Tongue (tissue), 2 donors: ENCODE measurements around the gene CENPM. TPM values are rescaled to one million over a fixed set of nuclear protein-coding genes. Genes with fewer than 3 reads are reported as not detected.

ENCODE experiments used
- DNase-seq: peaks from one replicate; pipeline ENCODE4 v3.0.0-alpha.2; 2015
- total RNA-seq: library from RNA; depleted of rRNA; stranded (reverse); fragments of >200 nt; gene quantifications from one replicate; pipeline ENCODE4 v1.2.3, GENCODE V29; 2014

Gene CENPM
- total RNA-seq, 1 donor from 2014 or later: 6.1 TPM

DNA sequence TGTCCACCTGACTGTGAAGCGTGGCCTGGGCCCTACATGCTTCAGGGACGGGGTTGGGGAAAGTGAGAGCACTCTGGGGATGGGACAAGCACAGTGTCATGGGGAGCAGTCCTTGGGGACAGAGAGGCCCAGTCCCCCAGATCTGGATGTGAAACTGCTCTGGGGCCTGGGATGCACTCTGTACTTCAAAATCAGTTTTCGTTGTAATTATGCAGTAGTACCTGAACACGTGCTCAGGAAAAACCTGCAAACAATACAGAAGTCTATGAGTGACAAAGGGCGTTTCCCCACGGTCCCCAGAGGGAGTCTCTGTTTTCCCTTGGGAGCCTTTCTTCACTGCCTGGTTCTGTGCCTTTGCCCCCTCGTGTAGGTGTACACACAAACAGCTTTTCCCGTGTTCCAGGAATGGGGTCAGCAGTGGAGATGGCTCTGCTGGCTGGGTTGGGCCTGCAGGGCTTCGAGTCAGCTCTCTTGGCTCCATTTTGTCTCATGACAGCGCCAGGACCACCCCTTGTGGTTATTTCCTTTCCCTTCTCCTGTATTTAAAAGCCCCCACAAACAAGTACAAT, 15.2 kb downstream of the CENPM start:
- DNase-seq: no peak

DNA sequence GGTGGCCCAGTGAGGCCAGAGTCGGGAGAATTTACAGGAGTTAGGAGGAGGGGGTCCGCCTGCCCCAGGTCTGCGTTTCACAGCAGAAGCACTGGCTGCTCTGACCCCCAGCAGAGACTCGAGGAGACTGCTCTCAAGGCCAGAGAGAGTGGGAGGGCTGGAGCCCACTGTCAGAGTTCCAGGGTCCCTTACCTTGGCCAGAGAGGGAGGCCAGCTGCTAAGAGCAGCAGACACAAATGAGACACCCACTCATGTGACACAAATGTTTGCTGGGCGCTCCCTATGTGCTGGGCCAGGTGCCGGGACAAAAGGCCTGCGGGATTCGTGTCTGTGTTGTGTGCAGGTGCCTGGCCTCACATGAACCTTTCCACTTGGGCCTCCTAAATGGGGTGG, 17.5 kb downstream of the CENPM start:
- no peak for DNase-seq

DNA sequence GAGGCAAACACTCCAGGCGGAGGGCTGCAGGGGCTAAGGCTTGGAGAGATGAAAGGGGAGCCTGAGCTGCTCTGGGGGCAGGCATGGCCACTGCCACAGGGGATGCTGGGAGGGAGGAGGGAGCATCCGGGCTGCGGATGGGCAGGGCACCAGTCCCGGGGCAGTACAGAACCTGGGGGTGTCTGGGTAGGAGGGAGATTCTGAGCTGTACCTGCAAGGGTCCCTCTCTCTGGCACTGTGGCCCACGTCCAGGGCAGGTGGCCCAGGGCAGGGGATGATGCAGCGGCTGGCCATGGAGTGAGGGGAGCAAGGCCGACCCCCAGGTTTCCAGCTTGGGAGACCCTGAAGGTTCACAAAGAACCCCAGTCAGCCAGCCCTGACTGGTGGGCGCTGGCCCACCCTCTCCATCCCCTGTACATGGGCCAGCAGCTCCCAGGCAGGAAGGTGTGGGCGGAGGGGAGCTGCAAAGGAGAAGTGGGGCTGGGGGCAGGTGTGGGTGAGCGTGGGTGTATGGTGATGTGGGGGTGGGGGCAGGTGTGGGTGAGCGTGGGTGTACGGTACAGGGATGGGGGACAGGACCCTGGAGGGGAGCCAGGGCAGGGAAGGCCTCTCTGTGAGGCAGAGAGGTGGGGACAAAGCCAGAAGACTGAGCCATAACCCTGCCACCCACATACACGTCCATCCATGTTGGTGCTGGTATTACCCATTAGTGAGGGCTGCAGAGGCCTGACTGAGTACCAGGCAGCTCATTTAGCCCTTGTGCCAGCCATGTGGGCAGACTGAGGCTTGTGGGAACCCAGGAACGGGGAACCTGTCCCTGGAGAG, 18.1 kb downstream of the CENPM start:
- DNase-seq: no peak

DNA sequence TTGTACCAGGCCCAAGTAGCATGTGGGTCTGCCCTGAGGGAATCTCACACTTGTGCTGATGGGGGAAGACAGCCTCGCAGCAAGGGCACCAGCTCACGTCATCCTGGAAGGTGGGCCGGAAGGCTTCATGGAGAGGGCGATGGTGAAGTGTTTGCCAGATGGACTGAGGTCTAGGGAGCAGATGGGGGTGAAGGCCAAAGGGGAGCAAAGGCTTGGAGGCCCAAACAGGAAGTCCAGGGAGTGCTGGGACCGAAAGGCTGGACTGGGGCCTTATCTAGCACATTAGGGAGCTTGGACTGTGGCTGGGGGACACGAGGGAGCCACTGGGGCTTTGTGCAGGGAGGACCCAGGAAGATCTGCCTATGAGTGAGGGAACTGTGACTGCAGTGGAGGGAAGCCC, 19.1 kb downstream of the CENPM start:
- no peak for DNase-seq

DNA sequence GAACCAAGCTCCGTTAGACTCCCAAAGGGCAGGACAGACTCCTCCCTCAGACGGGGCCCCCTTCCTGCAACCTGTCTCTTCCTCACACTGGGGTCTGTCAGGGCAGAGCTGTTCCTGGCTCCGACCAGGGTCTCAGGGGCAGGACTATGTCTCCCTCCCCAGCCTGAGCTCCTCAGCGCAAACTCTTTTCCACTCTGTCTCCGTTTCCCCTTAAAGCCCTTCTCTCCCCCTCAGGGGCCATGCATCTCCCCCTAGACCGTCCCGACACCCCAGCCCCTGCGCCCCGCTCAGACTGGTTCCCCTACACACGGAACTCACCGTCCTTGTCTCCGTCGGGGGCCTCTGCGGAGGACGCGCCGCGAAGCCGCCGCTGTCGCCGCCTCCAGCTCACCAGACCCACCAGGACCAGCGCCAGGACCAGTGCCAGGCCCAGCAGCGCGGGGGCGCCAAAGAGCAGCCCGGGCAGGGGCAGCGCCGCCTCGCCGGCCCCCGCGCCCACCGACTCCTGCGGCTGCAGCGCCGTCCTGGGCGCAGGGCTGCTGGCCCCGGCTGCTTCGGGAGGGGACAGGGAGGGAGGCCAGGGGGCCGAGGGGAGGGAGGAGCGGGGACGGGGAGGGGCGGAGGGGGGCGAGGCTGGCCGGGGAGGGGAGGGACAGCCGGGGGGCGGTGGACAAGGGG, 21.0 kb downstream of the CENPM start:
- DNase-seq: peak; percentile 57

DNA sequence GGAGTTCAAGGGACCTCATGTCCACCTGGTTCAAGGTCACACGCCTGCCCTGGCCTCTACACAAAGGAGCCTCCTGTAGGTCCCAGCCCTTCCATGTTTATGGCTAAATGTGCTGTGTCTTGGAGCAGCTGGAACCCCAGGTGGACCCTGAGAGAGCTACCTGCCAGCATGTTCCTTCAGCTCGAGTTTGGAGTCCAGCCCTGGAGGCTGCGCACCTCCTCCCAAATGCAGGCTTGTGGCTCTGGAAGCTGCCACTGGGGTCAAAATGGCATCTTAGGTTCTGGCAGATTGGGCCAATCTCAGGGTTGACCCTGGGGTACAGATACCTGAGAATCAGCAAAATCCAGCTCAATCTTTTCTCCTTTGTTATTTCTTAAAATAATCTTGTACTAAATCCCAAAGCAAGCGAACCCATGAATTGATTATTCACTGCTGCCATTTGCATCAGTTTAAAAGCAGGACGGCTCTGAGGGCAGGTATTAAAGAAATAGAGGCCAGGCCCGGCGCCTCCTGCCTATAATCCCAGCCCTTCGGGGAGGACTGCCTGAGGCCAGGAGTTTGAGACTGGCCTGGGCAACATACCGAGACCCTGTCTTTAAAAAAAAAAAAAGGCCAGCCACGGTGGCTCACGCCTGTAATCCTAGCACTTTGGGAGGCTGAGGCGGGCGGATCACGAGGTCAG, 23.2 kb downstream of the CENPM start:
- DNase-seq: no peak

DNA sequence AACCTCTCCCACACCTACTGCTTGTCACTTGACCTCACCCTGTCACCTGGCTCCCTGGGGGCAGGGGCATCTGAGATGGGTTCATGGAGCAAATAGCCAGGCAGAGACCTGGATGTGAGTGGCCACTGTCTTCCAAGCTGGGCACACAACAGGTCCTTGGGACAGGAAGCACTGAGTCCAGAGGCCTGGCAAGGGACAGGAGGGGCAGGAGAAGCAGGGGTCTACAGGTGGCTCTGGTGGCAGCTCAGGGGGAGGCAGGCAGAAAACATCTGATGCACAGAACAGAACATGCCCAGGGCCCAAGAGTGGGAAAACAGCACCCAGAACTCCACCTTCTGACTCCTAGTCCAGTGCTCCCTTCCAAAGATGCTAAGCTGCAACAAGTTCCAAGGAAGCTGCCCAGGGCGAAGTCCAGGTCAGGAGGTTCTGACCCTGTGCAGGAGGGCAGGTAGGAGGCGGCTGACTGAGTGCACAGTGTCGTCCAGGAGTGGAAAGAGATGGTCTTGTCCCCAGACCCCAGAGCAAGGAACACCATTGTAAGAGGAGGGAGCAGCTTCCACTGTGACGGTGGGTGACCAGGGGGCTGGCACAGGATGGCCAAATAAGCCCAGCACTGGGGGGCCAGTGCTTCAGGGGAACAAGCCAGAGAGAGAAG, 23.9 kb downstream of the CENPM start:
- DNase-seq: no peak

DNA sequence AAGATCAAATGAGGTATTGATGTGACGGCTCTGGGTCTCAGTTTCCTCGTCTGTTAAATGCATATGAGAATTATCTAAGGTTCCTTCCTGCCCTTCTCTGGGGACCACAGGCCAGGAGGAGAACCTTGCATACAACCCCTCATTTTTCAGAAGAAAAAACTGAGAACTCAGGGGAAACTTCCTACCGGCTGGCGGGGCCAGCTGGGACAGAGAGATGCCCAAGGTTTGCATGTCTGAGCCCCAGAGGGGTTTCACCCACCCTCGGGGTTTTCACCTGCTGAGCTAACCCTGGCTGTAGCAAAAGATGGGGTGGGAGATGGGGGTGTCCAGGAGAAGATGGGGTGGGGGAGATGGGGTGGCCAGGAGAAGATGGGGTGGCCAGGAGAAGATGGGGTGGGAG, 24.6 kb downstream of the CENPM start:
- DNase-seq: no peak

DNA sequence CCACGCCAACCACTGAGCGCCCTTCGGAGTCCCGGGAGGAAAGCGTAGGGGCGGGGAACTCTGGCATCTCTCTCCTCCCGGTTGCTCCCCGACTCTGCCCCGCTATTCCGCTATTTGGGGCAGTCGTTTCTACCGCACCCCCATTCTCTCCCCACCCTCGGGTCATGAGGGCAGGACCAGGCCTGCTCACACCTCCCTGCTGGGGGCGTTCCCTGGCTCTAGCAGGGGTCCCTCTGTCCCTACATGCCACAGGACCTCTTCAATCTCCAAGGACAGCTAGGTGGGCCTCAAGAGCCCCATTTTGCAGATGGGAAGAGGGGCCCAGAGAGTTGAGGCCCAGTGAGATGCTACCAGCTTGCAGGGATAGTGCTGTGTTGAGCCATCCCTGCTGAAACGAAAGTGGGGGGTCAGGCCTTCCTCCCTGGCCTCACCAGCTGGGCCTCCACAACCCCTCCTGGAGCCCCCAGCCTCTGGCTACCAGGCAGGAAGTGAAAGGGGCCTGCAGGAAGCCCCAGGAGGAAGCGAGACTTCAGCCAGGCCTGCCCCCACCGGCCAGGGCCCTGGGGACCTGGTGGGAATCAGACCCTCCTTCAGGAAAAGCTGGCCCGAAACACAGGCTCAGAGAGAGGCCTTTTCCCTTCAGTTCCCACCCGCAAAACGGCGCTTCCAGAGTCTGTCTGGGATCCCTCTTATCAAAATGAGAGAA, 26.5 kb downstream of the CENPM start:
- DNase-seq: no peak

DNA sequence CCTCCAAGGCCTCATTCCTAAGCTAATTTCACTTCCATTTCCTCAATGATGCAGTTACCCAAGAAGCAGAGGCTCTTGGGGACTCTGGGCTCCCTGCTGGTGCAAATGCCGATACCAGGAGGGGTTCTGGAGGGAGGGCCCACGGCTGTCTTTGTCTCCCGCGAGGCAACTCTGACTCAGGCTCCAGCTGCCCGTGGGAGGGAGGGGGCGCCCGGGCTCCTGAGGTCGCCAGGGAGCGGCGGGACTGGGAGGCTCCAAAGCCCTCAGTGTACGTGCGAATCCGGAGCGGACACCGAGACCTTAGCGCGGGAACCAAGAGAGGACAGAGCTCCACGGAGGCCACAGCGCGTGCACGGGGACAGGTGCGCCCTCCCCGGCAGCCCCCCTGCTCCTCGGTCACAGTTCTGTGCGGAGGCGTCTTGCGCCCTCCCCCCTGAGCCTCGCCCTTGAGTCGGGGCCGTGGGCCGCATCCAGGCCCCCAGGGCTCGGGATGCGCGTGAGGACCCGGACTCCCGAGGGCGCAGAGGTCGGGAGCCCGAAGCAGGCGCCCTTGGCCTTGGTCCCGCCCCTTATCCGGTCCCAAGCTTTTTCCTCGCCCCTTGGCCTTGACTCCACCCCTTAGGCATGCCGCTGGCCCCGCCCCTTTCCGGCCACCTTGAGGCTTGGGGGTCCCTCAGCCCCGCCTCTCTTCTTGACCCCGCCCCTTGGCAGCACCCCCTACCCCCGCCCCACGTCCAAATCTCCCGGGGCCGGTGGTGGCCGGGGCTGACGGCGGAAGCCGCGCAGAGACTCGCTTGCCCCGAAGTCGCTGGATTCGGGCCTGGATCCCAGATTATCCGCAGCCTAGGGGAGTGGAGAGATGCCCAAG, 27.4 kb downstream of the CENPM start:
- peak; percentile 59 for DNase-seq

DNA sequence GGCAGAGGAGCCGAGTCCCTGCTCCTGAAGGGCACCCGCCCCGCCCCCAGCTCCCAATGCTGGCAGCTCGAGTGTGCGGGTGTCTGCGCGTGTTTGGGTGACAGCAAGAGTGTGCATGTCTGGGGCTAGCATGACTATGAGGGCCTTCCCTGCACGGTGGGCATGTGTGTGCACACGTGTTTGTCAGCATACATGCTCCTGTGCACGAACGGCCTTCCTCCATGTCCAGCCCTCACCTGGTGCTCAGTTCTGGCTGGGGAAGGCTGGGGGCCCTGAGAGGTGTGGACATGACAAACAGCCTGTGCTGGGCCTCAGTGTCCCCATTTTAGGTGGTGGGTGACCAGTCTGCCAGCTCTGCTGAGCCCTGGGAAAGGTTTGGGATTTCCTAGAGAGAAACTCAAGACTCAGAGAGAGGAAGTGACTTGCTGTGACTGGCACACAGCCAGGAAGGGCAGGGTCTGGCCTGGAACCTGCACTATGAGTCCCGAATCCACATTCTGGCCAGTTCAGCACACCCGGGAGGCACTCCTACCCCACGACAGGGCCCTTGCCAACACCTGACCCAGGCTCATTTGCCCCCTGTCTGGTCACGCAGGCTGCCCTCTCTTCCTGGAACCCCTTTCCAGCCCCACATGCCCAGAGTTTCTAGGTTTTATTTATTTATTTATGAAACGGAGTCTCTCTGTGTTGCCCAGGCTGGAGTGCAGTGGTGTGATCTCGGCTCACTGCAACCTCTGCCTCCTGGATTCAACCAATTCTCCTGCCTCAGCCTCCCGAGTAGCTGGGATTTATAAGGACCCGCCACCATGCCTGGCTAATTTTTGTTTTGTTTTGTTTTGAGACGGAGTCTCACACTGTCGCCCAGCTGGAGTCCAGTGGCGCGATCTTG, 28.8 kb downstream of the CENPM start:
- peak; percentile 64 for DNase-seq

DNA sequence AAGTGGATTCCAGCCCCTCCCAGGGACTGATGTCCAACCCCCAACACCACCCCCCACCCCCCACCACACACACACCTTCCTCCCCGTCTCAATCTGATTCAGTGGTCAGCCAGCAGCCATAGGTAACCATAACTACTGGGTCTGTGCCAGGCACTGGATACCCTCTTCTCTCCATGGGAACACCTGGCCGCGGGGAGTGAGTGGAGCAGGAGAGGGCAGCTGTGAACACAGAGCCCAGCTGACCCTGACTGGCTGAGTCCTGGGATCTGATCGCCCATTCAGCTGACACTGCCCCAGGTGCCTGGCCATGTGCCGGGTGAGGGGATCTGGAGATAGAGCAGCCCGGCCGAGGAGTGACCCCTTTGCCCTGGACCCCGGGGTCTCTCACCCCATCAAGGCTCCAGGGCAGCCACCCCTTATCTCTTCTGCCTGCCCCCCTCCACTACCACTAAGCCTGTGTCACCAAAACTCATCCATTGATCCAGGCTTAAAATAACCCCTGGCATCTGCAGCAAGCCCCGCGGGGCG, 29.5 kb downstream of the CENPM start:
- DNase-seq: no peak

DNA sequence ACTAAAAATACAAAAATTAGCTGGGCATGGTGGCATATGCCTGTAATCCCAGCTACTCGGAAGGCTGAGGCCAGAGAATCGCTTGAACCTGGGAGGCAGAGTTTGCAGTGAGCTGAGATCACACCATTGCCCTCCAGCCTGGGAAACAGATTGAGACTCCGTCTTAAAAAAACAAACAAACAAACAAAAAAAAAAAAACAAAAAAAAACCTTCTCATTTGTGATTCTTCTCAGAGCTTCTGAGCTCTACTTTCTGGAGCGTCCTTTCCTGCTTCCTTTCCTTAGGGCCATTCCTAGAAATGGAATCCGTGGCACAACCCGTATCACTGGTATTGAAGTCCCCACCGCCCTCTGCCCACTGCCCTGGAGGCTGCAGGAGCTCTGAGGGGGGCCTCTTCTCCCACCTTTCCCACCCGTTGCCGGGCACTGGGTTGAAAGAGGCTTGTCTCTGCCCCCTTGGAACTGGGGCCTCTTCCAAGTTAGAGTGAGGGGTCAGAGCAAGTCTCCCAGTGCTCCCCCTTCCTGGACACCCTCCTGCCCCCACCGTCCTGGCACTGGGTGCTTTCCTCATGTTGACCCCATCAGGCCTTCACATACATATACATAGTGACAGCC, 30.1 kb downstream of the CENPM start:
- no peak for DNase-seq

DNA sequence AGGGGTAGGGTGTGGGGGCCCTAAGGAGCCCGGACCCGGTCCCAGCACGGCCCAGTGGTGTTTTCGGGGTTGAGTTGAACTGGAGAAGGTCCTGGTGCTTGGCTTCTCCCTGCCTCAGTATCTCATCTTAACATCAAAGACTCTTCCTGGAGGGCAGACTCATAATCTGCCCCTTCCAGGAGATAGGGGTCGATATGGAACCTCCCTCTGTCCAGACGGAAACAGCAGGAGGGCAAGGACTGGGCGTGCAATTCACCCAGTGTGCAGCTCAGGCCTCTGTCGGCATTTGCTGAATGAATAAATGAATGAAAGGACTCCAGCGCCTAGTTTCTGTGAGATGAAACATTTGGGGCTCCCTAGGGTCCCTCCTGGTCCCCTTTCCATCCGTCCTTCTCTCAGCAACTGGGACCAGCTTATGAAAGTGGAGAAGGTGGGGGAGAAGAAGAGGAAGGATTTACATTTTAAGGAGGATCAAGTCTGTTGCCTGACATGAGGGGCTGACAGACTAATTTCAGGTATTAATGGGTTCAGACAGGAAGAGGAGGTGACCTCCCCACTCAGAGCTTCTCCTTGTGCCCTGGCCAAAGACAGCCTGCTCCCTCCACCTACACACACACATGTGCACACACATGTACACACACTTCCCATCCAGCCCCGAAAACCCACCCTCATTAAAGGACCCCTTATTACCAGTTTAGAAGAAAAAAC, 31.0 kb downstream of the CENPM start:
- no peak for DNase-seq

DNA sequence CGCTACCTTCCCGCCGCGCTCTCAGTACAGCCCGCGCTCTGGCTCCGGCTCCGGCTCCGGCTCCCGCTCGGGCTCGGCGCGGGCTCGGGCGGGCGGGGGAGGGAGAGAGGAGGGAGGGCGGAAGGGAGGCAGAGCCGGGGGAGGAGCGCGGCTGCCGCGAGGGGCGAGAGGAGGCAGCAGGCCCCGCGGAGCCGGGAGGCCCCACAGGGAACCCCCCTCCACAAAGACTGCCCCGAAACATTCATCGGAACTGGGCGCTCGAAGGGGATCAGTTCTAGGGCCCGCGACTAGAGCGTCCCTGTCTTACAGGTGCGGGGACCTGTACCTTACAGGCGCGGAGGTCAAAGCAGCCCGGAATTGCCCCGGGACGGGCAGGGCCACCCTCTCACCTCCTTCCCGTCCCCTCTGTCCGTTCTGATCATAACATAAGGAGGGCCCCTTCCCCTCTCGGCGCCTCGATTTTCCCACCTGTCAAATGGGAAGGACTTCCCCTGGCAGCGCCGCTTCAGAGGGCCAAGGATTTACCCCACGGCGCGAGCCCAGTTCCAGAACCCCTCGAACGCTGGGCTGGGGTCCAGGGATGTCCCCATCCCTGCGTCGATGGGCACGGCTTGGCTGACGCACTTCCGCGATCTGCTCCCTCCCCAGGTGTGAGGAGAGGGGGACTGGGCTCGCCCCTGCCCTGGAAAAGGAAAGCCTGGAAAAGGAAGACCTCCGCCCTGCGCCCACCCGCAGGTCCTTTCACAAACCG, 31.7 kb downstream of the CENPM start, which contains the start of gene SHISA8:
SHISA8 (minus strand) TSS at position 40 of the 751 bp plus-strand sequence. CDS start 407 bp downstream, outside the sequence.
- peak; percentile 75 for DNase-seq

DNA sequence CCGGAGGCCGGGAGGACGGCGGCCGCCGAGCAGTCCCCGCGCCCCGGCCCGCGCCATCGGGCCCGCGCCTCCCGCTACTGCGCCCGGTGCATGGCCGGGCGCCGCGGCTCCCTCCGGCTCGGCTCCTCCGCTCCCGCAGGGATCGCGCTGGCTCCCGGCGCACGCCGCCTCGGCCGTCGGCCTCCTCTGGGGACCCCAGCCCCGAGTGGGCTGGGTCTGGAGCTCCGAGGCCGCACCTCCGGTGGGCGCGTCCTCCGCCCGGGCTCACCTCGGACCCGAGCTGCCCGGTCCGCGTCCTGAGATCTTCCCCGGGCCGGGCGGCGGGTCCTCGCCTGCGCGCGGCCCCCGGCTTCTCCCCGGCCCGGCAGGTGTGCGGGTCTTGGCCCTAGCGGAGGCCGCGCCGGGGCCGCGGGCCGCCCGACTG, 32.3 kb downstream of the CENPM start:
- no peak for DNase-seq

DNA sequence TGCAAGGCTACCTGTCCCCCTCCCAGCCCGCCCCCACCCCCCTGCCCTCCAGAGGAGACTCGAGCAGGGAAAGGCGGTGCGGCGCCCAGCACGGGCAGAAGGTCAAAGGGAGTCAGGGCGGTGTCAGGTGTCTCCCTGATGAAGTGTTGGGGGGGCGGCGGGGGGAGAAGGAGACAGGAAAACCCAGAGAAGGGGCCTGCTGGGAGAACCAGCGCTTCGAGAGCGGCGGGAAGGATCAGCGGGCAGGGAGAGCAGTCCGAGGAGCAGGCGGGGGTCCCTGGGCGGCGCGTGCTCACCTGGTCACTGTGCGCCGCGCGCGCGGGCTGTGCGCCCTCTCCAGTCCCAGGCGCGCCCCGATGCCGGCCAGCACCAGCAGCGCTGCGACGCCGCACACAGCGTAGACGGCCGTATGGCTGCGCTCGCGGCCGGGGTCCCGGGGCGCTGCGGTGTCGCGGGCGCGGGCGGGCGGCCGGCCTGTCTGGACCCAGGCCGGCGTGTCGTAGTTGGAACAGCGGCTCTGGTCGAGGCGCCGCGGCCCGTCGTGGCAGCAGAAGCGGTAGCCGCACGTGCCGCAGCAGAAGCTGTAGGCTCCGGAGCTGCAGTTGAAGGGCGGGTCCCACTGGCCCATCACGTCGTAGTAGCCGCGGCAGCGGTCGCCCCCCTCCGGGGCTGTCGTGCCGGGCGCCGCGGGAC, 33.0 kb downstream of the CENPM start:
- DNase-seq: no peak
